SK-N-SH treated with all-trans-retinoic acid at 6 μM for 48 hours (cell line): ENCODE measurements around the gene CALCOCO1.

Source experiments
- ARNTL ChIP-seq: fragments of 450-650 bp; formaldehyde crosslinking; IDR thresholded peaks from 2 replicates; pipeline ENCODE4 v1.5.0; 2020; ENCODE audit warnings: low read depth, mild to moderate bottlenecking, moderate library complexity, borderline replicate concordance
- BACH2 ChIP-seq: fragments of 250-450 bp; sonication (Bioruptor Pico); IDR thresholded peaks from 2 replicates; pipeline ENCODE4 v1.9.0; 2021; ENCODE audit warnings: mild to moderate bottlenecking, borderline replicate concordance
- ESRRG ChIP-seq: fragments of 250-450 bp; sonication (Bioruptor Pico); IDR thresholded peaks from 2 replicates; pipeline ENCODE4 v1.6.1; 2021; ENCODE audit warnings: mild to moderate bottlenecking
- PATZ1 ChIP-seq: fragments of 250-450 bp; sonication (Bioruptor Pico); IDR thresholded peaks from 2 replicates; pipeline ENCODE4 v1.8.0; 2020; ENCODE audit warnings: mild to moderate bottlenecking, moderate library complexity, borderline replicate concordance
- POU6F1 ChIP-seq: fragments of 250-450 bp; sonication (Bioruptor Pico); IDR thresholded peaks from 2 replicates; pipeline ENCODE4 v1.8.0; 2021; ENCODE audit warnings: low read depth, mild to moderate bottlenecking, moderate library complexity, borderline replicate concordance
- PPARA ChIP-seq: fragments of 250-450 bp; sonication (Bioruptor Pico); IDR thresholded peaks from 2 replicates; pipeline ENCODE4 v1.5.0; 2020; ENCODE audit warnings: mild to moderate bottlenecking, borderline replicate concordance
- RARB ChIP-seq: fragments of 250-450 bp; sonication (Bioruptor Pico); IDR thresholded peaks from 2 replicates; pipeline ENCODE4 v1.8.0; 2021; ENCODE audit warnings: mild to moderate bottlenecking, moderate library complexity
- TCF4 ChIP-seq: fragments of 250-450 bp; sonication (Bioruptor Pico); IDR thresholded peaks from 2 replicates; pipeline ENCODE4 v1.8.0; 2021; ENCODE audit warnings: mild to moderate bottlenecking, moderate library complexity, borderline replicate concordance
- TSHZ2 ChIP-seq: fragments of 250-450 bp; sonication (Bioruptor Pico); IDR thresholded peaks from 2 replicates; pipeline ENCODE4 v1.5.0; 2020; ENCODE audit warnings: mild to moderate bottlenecking, moderate library complexity
- ZFP3 ChIP-seq: fragments of 250-450 bp; sonication (Bioruptor Pico); IDR thresholded peaks from 2 replicates; pipeline ENCODE4 v1.5.0; 2020; ENCODE audit warnings: mild to moderate bottlenecking, moderate library complexity
- ZFP30 ChIP-seq: fragments of 450-650 bp; formaldehyde crosslinking; IDR thresholded peaks from 2 replicates; pipeline ENCODE4 v1.5.0; 2022; ENCODE audit warnings: mild to moderate bottlenecking, moderate library complexity
- ZNF565 ChIP-seq: fragments of 450-650 bp; formaldehyde crosslinking; conservative IDR thresholded peaks from 2 replicates; pipeline ENCODE4 v1.5.0; 2020; ENCODE audit warnings: low read depth, mild to moderate bottlenecking, moderate library complexity

GRCh38 chr12:53698948-53699677 lies 28.1 kb downstream of the CALCOCO1 start:
- TF ChIP-seq BACH2 (CRISPR knock-in tag) (no peak), ESRRG (CRISPR knock-in tag) (no peak), PATZ1 (CRISPR knock-in tag) (no peak), POU6F1 (no peak), TCF4 (CRISPR knock-in tag) (no peak), RARB (CRISPR knock-in tag) (no peak), PPARA (CRISPR knock-in tag) (no peak), ZFP30 (CRISPR knock-in tag) (no peak), ARNTL (no peak), ZNF565 (CRISPR knock-in tag) (no peak), TSHZ2 (CRISPR knock-in tag) (no peak), ZFP3 (CRISPR knock-in tag) (no peak)
